ENCODE results near the gene MYZAP.
"Not testable (repeated sequence)": the region's sequence is repeated elsewhere in the genome, so short reads cannot be mapped to it uniquely, and the experiment has no call there.

MYZAP gene

GRCh38 chr15:57611938-57612337, 20.2 kb downstream of the MYZAP start:
- ChIA-PET POLR2A (no interaction called here), CTCF (interaction anchor here (2.2 kb wide), 1 partner anchor 51 kb away, joined by 11 read pairs; no protein-coding TSS in a partner anchor)
- no peak for DNase-seq (ENCODE audit: low read depth, low spot score)
- H3K4me3 ChIP-seq (ENCODE audit: low read depth, low read length), result no peak overlapping the region
- no peak for TF ChIP-seq CTCF (IDR thresholded peaks at IDR 0.05; ENCODE audit: insufficient read depth, low read length, missing control alignments)

- POLR2A ChIA-PET, result no interaction called here
- TF ChIP-seq CTCF (IDR thresholded peaks at IDR 0.05; ENCODE audit: insufficient read depth, low read length, missing control alignments), result no peak
- CTCF ChIA-PET, result no interaction called here
- DNase-seq (ENCODE audit: low read depth, low spot score), result no peak
- no peak overlapping the region for H3K4me3 ChIP-seq (ENCODE audit: low read depth, low read length)
Observed at GRCh38 chr15:57614241-57614640, 22.5 kb downstream of the MYZAP start.

GRCh38 chr15:57615951-57616496, 24.3 kb downstream of the MYZAP start:
- POLR2A ChIA-PET; H3K4me3 ChIP-seq (ENCODE audit: low read depth, low read length); DNase-seq (ENCODE audit: low read depth, low spot score): not testable (repeated sequence)
- CTCF ChIA-PET, result interaction anchor here (0.6 to 0.8 kb wide), 2 partner anchors 56 to 1324 kb away, joined by 3 read pairs; no protein-coding TSS in a partner anchor

GRCh38 chr15:57618325-57618724, 26.6 kb downstream of the MYZAP start:
- TF ChIP-seq CTCF (IDR thresholded peaks at IDR 0.05; ENCODE audit: insufficient read depth, low read length, missing control alignments), result no peak
- ChIA-PET CTCF (no interaction called here), POLR2A (no interaction called here)
- no peak overlapping the region for H3K4me3 ChIP-seq (ENCODE audit: low read depth, low read length)
- no peak for DNase-seq (ENCODE audit: low read depth, low spot score)

GRCh38 chr15:57619746-57620145, 28.0 kb downstream of the MYZAP start:
- ChIA-PET CTCF (no interaction called here), POLR2A (no interaction called here)
- no peak for TF ChIP-seq CTCF (IDR thresholded peaks at IDR 0.05; ENCODE audit: insufficient read depth, low read length, missing control alignments)
- DNase-seq (ENCODE audit: low read depth, low spot score), result no peak
- no peak overlapping the region for H3K4me3 ChIP-seq (ENCODE audit: low read depth, low read length)

- TF ChIP-seq CTCF (IDR thresholded peaks at IDR 0.05; ENCODE audit: insufficient read depth, low read length, missing control alignments), result no peak
- ChIA-PET CTCF (no interaction called here), POLR2A (no interaction called here)
- DNase-seq (ENCODE audit: low read depth, low spot score), result no peak
- no peak overlapping the region for H3K4me3 ChIP-seq (ENCODE audit: low read depth, low read length)
Observed at GRCh38 chr15:57624730-57625129, 33.0 kb downstream of the MYZAP start.

GRCh38 chr15:57625703-57626448, 34.2 kb downstream of the MYZAP start:
- no peak overlapping the region for H3K4me3 ChIP-seq (ENCODE audit: low read depth, low read length)
- TF ChIP-seq CTCF (IDR thresholded peaks at IDR 0.05; ENCODE audit: insufficient read depth, low read length, missing control alignments), result no peak
- ChIA-PET CTCF (interaction anchor here (0.8 kb wide), 1 partner anchor 440 kb away, joined by 3 read pairs; the partner anchor contains the start of gene ALDH1A2), POLR2A (no interaction called here)
- DNase-seq (ENCODE audit: low read depth, low spot score), result no peak
